Stimulated activated naive CD4-positive, alpha-beta T cell treated with Interleukin-2 at 50 U/mL for 16 hours (primary cell): ENCODE results near the gene SYNPO.

Experiments
- DNase-seq: peaks from one replicate; lab custom pipeline; 2025; lab: John Stamatoyannopoulos, UW

SYNPO gene

DNA sequence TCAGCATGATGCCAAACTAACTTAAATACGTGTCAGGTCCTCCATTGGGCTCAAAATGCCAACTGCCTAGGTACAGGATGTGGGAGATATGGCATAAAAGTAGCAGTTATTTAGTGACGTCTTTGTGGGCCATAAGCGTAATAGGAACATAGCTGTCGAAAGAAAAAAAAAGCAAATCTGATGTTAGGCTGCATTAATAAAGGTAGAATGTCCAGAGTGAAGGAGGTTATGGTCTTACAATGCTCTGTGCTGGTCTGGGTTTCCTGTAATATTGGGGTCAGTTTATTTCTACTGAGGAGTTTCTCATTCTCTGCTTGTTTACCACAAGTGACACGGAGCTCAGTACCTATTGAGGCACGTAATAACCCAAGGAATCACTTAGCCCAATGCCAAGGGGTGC is 33.4 kb upstream of the SYNPO start:
- DNase-seq: no peak

DNA sequence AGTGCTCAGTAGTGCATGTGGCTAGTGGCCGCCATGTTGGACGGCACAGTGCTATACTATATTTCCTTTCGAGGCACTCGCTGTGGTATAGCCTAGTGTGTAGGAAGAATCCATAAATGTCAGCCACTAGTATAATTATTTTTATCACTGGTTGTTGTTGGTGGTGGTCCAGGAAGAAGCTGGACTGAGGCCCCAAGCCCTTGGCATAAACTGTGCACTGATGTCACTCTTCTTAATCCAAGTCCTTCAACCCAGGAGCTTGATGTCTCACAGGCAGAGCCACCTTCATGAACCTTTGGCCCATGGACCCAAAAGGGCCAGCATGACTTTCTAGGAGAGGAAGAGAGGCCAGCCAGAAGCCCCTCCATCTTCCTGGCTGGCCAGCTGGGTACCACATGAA is 32.5 kb upstream of the SYNPO start:
- DNase-seq: no peak

GRCh38 chr5:150608991-150609390 is 31.5 kb upstream of the SYNPO start:
- no peak for DNase-seq

DNA sequence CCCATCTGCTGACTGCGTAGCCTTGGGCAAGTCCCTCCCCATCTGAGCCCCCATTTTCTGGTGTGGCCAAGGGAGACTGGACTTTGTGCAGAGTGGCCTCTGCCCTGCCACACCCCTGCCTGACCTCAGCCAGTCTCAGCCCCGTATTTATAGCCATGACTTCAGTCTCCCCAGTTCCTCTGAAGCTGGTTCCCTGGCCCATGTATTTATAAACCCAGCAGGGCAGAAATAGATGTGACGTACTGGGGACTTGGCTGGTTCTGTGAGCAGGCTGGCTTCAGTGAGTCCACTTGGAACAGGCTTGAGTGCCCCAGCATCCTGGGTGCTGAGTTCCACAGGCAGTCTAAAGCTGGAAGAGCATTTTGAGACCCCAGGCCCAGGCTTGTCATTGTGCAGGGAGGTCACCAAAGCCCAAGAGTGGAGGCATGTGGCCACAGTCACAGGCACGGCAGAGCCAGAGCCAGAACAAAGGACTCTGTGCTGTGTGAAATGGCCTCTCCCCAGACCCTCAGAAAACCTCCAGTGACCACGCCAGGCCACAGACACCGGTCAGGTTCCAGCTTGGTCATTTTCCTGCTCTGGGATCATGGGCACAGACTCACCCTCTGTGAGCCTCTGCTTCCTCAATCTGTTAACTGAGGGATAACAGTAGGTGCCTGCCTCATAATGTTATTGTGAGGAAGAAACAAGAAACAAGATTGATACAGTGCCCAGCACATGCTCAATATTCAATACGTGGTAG is 30.4 kb upstream of the SYNPO start:
- no peak for DNase-seq

GRCh38 chr5:150611026-150611425 is 29.4 kb upstream of the SYNPO start:
- no peak for DNase-seq

- no peak for DNase-seq
These were observed 28.1 kb upstream of the SYNPO start for GRCh38 chr5:150612405-150612804.

GRCh38 chr5:150612905-150613670 is 27.4 kb upstream of the SYNPO start:
- DNase-seq: no peak

GRCh38 chr5:150613991-150614660 is 26.3 kb upstream of the SYNPO start:
- DNase-seq: no peak

- no peak for DNase-seq
These were observed 25.8 kb upstream of the SYNPO start for GRCh38 chr5:150614661-150615060.

GRCh38 chr5:150615141-150615699 is 25.2 kb upstream of the SYNPO start:
- DNase-seq: no peak

GRCh38 chr5:150616024-150616470 is 24.4 kb upstream of the SYNPO start:
- DNase-seq: no peak

DNA sequence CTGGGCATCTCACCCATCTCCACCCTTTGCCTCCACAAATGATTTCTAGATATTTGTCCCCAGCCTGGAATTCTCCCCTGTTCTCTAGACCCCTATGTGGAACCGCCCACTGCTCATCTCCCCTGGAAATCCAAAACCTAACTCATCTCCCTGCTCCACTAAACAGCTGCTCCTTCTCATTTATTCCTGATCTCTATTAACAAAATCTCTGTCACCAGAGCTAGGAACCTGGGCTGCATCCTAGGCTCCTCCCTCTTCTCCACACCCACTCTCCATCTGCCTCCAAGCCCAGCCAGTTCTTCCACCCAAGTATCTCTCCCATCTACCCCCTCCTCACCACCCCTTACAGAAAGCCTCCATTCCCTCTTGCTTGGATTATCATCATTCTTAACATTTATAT is 24.0 kb upstream of the SYNPO start:
- no peak for DNase-seq

- no peak for DNase-seq
These were observed 22.3 kb upstream of the SYNPO start for GRCh38 chr5:150618163-150618562.

- DNase-seq: no peak
These were observed 21.7 kb upstream of the SYNPO start for GRCh38 chr5:150618588-150619281.

DNA sequence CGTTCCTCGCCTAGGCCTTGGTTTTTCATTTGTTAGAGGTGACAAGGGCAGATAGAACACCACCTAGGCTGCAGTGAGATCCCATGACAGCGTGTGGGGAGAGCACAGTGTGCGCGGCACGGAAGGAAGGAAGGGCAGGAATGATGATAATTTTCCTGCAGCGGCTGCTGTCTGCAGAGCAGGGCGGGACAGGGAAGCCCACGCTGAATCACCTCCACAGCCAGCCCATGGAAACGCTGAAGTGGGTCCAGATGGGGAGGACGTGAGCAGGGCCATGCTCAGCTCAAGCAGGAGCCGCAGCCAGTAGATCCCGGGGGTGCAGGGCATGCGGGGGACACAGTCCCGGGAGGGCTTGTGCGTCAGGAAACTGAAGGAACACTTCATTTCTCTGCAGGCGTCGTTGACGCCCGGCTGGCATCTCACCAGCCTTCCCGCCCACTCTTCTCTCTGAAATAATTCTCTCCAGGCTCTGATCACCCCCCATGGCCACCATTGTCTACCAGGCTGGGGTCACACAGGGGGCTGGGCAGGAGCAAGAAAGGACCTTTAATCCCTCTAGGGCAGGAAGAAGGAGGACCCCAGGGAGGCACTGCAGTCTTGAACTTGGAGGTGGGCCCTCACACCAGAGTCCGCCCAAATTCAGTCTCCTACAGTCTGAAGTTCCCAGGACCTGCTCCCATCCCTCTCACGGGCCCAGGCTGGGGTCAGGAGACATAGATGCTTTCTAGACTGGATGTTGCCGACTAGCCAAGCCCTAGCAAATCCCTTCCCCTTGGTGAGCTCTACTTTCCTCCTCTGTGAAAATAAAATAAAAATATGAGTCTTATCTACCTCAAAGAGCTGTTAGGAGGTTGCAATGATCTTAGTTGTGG is 20.9 kb upstream of the SYNPO start:
- DNase-seq: no peak

DNA sequence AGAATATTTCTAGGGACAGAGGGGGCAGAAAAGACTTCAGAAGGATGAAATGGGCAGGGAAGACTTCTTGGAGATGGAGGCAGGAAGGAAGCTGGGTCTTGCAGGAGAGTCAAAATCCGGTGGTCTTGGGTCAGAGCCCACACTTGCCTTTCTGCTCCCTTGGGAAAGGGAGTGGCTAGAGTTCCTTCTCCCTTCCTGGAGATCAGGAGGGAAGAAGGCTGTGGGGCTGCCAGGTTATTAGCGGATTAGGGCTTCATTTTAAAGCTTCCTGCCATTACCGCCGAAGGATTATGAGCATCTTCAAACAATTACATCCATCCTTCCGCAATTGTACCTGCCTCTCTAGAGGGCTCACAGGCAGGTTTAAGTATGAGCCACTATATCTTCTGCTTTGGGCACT is 19.2 kb upstream of the SYNPO start:
- DNase-seq: no peak

DNA sequence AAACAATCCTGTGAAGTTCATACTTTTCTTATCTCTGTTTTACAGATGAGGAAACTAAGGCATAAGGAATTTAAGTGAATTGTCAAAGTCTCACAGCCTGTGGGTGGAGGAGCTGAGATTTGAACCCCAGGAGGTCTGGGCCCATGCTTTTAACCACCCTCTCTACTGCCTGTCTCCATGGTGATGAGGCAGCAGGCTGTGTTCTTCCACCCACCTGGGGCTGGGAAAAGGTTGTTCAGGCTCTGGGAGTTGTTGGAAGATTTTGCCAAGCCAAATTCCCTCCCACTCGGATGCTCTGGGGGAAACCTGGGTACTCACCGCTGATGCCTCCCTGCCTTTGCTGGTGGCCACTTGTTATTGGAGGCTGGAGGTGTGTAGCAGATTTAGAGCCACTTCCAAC is 18.3 kb upstream of the SYNPO start:
- DNase-seq: no peak

DNA sequence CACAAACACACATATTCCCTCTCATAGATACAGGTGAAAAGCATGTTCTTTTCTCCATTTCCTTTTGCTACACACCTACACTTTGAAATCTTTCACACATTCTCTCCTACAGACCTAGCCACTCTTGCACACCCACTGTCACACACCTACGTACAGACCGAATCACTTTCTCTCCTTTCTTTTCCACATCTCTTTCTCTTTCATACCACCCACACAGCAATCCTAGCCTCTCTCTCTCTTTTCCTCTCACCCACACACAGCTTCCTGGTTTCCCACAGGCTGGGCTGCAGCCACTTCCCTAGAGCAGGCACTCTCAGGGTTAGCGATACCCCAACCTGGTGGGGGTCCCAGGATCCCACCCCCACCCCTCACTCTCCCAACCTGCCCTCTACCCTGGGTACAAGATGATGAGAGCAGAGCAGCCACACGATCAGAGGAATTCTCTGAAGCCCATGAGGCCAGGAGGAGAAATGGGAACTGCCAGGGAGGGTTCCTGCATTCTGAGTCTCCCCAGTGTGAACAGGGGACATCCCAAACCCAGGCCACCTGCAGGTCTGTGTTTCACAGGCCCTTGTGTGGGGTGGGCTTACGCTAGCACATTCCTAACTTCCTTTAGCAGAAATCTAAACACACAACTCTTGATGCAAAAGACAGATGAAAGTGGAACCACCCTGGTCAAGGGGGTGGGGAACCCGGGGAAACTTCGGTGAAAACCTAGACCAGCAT is 17.1 kb upstream of the SYNPO start:
- no peak for DNase-seq

GRCh38 chr5:150623878-150624216 is 16.6 kb upstream of the SYNPO start:
- DNase-seq: no peak

- DNase-seq: no peak
These were observed 15.9 kb upstream of the SYNPO start for GRCh38 chr5:150624334-150625163.
